IPS DF 19.7 (cell line): Measurements from ENCODE around the gene TEAD2.

Experiments
- DNase-seq: peaks from one replicate; pipeline ENCODE4 v3.0.0-alpha.2; 2013; ENCODE audit warnings: low read depth, low spot score

TEAD2 gene

DNA sequence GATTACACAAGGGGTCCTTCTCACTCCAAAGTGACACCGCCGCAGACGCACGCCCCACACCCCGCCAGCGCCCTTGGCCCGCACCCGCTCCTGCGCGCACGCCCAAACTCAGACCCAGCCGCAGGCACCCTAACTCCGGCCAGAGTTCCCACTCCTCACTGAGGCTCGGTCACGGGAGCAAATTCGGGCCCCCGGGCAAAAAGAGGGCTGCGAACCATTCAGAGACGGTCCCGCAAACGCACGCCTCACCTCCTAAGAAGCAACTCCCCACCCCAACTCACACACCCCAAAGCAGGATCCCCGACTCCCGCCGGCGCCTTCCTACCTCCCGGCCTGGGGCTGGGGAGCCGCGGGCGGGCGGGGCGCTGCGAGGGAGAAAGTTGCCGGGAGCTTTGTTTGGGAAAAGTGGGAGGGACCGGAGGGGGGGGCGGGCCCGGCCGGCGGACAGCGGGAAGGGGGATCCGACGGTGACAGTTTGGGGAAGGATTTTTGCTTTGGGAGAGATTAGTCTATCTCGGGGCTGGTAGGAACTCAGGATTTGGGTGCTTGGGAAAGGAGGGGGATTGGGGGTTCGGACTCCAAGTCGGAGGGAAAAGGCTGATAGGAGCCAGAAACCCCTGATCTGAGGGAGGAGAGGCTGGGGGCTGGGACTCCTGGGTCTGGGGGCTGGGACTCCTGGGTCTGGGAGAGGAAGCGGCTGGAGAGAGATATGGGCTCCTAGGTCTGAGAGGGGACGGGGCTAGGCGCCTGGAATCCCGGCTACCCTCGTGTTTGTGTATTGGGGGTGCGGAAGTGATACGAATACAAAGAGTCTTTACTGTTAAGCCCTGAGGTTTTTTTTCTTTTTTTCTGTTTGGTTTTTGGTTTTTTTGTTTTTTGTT, at the start of gene TEAD2:
Gene TEAD2 (minus strand): TSS at position 369 of the 881 bp plus-strand sequence. CDS start 2,341 bp downstream, outside the sequence.
- no peak for DNase-seq

DNA sequence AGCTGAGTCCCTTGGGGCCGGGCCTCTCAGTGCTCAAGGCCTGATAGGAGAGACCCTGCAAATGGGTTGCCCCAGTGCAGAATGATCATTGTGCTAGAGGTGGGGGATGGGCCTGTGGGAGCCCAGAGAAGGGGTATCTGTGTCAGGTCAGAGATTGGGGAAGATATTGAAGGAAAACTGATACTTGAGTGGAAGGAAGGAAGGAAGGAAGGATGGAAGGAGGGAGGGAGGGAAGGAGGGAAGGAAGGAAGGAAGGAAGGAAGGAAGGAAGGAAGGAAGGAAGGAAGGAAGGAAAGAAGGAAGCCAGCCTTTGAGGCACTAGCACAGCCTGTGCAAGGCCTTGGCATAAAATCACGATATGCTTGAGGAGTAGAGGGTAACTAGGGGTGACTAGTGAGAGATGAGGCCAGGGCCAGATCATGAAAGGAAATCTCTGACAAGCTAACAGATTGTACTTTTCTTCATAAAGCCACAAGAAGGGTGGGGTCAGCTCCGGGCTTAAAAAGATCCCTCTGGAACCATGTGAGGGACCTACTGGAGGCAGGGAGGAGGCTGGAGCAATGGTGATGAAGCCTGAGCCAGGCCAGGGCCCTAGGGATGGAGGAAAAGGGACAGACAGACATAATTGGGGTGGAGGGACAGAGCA, 49.6 kb upstream of the TEAD2 start:
- no peak for DNase-seq

DNA sequence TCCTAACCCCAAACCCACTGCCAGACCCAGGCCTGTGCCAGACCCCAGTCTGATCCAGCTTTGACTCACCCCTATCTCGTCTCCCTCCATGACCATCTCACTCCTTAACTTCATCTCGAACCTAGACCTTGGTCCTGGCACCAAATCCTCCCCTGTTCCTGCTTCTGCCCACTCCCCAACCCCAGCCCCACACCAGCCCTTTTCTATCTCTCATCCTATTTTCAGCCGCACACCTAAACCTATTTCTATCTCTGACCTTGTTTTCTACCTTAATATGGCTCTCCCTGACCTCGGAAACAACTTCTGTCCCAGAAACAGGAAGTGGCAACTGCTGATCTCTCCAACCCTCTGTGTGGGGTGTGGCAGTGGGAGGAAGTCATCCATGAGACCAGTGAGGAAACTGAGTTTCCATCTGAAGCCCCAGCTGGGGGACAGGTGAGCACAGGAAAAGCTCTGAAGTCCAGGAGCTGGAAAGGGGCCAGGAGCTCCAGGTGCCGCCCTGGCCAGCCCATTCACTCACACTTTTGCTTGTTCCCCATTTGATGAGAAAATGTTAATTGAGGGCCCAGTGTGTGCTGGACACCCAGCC, 47.3 kb upstream of the TEAD2 start:
- no peak for DNase-seq

DNA sequence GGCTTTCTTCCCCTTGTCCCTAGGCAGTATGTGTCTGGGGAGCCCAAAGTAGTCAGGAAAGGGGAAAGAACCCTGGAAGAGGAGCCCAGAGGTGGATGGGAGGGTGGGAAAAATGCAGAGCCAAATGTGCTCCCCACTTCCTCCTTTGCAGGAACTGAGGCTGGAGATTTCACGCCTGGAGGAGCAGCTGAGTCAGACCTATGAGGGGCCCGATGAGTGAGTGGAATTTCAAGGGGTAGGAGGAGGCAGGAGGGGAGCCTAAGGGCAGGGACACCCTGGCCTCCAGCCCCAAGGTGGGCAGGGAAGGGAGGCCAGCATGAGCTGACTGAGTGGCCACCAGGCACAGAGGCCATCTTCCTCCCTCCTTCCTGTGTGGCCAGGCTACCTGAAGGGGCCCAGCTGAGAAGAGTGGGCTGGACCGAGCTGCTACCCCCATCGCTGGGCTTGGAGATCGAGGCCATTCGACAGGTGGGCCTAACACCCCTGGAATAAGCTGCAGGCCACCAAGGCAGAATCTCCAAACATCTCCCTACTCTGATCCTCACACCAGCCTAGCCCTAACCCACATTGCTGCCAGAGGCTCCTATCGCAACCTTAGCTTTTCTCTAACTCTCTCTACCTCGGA, 46.7 kb upstream of the TEAD2 start:
- no peak for DNase-seq

DNA sequence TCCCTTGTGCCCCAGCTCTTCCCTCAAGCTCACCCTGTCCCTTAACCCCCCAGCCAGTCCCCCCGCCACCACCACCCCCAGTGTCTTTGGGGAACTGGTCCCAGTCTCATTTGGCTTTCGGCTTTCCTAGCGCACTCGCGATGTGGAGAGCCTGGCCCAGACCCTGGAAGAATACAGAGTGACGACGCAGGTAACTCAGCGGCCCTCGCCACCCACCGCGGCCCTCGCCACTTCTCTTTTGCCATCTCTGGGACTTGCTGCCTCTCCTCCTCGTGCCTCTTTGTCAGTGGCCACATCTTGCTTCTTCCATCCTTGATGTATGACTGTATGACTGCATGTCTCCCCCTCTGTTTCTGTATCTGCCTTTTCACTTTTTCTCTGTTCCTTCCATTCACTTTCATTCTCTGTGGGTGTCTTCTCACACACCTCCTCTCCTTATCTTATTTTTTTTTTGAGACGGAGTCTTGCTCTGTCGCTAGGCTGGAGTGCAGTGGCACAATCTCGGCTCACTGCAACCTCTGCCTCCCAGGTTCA, 45.3 kb upstream of the TEAD2 start:
- no peak for DNase-seq

DNA sequence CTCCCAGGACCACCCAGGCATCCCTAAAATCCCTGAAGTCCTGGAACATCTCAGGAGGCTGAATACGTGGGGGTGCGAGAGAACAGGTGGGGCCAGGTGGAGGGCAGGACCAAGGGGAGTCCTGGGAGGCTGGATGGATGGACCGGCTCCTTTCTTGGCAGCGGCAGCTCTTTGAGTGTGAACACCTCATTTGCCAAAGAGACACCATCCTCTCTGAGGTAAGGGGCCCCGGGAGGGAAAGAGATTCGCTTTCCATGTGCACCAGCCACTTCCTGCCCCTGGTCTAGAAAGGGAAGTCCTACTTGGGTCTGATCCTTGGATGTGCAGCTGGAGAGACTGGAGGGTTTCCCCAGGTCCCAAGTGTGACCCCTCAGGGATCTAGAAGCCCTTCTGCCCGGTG, 44.9 kb upstream of the TEAD2 start:
- no peak for DNase-seq

DNA sequence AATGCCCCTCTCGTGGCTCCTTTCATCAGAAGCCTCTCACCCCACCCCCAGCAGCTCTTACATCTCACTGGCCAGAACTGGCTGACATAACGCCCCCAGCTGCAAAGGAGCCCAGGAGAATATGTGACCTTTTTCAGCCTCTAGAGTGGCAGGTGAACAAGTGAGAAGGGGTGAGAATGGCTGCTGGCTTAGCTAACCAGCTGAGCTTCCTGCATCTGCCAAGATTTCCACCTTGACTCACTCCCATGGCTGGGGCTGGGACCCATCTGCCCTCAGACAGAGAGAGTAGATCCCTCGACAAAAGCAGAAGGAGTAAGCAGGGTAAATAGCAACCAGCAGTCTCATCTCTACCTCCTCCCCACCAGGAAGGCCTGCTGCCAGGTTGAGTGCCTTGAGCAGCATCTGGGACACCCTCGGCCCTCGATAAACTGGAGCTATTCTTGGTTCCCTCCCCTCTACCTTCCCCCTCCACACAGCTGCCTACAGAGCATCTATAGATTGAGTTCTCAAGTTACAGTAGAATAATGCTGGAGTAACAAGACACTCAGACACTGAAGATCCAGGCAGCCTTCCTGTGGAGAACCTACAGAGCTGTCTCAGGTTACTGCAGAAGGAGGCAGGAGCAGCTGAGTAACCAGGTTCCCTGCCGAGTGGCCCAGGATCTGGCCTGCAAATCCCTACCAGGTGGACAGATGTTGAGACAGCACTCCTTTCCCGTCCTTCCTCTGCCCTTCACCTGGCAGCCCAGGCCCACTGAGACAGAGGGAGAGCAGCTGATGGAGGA, 41.4 kb upstream of the TEAD2 start:
- peak; percentile 99 for DNase-seq

DNA sequence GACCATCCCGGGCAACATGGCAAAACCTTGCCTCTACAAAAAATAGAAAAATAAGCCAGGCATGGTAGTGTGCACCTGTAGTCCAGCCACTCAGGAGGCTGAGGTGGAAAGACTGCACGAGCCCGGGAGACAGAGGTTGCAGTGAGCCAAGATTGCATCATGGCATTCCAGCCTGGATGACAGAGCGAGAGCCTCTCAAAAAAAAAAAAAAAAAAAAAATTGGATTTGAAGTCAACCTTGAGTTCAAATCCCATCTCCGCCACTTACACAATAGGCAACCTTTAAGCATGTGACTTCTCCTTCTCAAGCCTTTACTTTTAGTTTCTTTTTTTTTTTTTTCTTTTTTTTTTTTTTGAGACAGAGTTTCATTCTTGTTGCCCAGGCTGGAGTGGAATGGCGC, 37.8 kb upstream of the TEAD2 start:
- no peak for DNase-seq

DNA sequence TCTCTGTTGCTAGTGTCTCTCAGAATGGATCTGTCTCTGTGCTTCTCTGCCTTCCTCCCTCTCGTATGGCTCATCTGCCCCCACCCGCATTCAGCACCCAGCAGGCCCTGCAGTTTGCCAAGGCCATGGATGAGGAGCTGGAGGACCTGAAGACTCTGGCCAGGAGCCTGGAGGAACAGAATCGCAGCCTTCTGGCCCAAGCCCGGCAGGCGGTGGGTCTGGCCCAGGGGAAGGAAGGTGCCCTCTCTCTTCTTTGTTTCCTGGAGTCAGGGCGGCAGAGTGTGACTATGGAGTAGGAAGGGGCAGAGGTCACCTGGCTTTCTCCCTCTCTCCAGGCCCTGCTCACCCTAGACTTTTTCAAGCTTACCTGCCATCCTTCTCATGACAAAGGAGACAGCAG, 36.7 kb upstream of the TEAD2 start:
- DNase-seq, result no peak

DNA sequence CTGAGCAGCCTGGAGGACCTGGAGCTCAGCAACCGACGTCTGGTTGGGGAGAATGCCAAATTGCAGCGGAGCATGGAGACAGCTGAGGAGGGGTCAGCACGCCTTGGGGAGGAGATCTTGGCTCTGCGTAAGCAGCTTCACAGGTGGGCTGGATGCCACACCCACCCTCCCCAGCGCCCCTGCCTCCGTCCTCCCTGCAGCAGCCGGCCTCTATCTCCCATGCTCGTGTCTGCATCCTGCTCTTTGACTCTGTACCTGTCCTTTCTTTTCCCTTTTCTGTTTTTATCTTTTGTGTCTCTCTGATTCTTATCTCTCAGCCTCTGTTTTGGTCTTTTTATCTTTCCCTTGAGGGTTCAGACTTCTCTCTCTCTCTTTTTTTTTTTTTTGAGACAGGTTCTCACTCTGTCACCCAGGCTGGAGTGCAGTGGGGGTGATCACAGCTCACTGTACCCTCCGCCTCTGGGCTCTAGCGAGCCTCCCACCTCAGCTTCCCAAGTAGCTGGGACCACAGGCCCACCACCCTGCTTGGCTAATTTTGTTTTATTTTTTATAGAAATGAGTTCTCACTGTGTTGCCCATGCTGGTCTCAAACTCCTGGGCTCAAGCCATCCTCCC, 35.9 kb upstream of the TEAD2 start:
- no peak for DNase-seq

DNA sequence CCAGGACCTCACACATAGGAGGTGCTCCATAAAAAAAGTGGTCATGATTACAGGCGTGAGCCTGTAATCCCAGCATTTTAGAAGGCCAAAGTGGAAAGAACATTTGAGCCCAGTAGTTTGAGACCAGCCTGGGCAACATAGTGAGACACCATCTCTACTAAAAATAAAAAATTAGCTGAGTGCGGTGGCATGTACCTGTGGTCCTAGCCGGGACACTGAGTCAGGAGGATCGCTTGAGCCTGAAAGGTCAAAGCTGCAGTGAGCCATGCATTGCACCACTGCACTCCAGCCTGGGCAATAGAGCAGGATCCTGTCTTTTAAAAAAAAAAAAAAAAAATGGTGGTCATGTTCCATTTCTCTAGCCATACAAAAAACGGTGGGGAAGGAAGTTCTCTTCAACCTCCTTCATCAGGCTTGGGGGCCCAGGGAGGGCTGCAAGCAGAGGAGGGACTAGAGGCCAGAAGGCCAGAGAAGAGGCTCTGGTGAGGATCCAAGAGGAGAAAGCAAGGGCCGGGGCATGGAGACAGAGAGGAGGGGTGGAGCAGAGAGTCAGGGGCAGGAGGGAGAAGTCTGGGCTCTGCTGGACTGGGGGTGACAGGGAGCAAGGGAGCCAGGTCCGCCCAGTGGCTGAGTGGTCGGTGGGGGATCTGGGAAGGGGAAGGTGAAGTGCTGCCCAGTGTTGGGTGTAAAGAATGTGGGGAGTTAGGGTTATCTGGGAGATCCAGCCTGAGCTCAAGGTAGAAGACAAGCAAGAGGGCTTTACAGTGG, 34.7 kb upstream of the TEAD2 start:
- no peak for DNase-seq

DNA sequence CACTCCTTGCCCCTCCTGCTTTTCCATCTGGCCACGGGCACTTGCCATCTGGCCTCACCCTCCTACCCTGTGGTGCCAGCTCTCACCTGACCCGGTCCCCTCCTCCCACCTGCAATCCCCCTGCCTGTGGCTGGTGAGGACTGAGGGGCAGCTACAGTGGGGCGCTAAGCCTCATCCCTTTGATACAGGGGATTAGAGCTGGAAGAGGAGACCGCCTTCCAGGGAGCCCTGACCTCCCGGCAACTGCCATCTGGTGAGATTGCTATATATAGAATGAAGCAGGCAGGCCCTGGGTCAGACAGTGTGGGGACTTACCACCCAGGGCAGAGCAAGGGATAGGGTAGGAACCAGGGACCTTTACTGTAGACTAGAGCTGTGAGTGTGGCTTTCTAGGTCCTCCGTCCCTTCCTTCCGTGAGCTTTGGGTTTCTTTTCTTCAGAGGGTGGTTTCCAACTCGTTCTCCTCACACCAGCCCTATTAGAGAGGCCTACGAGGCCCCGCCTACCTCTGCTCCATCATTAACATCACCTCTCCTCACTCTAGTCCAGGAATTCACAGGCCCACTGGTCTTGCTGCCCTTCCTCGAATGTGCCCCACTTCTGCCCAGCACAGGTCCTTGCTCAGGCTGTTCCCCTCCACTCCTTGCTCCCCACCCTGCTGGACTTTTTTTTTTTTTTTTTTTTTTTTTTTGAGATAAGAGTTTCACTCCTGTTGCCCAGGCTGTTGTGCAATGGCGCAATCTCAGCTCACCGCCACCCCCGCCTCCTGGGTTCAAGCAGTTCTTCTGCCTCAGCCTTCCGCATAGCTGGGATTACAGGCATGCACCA, 33.6 kb upstream of the TEAD2 start:
- no peak for DNase-seq

DNA sequence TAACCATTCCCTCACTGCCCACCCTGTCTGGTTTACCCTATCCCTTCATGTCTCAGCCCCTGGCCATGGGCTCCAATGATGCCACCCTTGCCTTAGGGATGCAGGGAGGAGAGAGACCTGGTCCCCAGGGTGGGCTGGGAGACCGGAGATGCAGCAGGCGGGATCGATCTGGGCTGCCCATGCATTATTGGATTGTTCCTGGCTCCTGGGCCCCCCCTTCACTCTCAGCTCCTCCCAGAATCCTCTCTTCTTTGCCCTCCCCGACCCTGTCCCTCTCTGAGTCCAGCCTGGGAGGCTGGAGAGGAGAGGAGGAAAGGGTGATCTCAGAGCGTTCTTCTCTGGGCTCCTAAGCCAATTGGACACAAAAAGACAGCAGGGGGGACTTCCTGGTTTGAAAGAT, 31.7 kb upstream of the TEAD2 start:
- no peak for DNase-seq

DNA sequence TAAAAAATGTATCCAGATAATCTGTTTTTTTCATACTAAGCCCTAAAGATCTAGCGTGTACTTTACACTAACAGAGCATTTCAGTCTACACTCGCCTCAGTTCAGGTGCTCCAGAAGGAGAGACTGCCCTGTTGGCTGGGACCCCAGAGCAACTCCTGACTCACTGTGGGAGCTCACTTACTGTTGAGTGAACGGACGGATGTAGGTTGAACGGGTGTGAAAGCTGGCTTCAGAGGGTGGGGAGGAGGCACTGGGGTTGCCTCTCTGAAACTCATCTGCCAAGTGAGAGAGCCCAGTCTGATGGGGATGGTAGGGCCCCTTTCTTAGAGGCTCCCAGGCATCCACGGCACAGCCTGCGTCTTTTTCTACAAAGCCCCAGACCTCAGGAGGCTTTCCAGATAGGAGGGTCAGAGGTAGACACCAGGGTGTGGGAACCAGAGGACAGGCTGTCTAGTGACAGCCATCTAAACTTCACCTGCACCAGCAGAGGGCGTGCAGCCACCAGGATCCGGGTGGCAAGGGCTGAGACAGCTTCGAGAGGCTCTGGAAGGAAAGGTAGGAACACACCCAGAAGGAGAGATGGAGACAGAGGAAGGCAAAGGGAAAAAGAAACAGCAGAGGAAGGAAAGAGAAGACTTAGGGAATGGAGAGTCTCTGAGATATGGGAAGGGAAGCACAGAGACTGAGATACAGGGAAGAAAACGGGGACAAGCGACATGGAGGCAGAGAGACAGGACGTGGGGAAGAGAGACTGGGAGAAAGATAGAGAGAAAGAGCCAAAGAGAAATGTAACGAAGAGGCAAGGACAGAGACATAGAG, 29.6 kb upstream of the TEAD2 start:
- DNase-seq, result no peak

DNA sequence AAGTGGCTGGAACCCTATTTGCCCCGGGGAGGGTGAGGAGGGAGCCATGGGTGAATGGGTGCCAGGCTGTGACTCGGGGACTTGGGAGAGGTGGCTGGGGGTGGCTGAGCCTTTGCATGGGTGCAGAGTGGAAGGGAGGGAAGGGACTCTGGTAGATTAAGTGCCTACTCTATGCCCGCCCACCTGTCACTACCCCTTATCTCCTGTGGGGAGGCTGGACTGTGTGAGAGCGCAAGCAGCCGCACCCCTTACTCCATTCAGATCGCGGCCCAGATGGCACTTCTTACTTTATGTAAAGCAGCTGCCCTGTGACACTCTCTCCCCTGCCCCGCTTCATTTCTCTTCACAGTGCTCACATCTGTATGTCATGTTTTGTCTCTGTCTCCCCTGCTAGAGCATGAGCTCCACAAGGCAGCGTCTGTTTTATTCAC, 28.7 kb upstream of the TEAD2 start:
- DNase-seq, result no peak

DNA sequence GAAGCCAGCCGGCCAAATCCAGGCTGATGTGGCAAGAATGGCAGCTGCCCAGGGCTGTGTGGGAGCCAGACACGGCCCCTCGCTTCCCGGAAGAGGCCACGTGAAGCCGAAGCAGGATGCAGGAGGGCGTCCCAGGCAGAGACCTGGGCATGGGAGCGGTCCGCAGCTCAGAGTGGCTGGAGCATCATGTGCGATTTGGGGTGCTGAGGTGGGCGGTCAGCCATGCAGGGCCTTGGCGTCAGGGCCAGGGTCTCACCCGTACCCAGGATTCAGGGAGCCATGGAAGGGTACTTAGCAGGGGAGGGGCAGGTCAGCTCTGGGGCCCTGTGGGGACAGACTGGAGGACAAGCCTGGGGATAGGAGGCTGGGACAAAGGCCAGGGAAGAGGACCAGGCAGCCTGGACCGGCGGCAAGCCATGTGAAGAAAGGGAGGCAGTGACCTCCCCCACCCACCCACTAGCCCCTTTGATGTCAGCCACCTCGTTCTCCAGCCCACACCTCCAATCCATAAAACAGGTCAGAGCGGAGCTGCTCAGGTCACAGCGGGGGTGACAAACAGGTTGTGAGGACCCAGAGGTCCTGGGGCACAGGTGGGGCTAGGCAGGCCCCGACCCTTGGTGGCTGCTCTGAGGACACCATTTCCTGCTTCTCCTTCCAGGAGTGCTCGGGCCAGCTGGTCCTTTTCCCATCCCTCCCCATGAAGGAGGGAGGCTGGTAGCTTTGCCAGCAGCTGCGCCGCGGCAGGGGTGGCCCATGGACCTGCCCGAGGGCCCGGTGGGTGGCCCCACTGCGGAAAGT, 28.1 kb upstream of the TEAD2 start:
- DNase-seq, result no peak

DNA sequence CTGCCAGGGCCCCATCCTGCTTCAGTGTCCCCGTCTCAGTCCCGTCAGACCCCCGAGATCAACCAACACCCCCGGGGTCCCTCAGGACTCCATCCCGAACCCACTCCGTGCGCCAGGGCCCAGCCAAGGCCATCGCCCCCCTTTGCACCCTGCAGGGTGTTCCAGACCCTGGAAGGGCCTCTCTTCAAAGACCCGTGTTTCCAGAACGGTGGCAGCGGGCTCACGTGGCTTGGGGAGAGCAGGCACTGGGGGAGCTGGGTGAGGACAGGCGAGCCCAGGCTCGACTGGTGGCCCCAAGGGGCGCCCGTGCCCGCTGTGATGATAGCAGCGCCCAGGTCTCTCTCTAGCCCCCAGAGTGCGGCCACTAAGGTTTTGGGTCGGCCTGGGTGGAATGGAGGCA, 27.2 kb upstream of the TEAD2 start:
- no peak for DNase-seq
